ENCODE results near the gene ASXL1.

Gene ASXL1

GRCh38 chr20:32474717-32474966 lies 116.5 kb downstream of the ASXL1 start:
- H3K4me1 ChIP-seq (ENCODE audit: insufficient read depth, poor library complexity, severe bottlenecking), result peaks cover 24% of the 10 kb centered on the region
- H3K36me3 ChIP-seq (ENCODE audit: low read depth), result no peaks in the 10 kb centered on the region
- TF ChIP-seq, protein P1, sequence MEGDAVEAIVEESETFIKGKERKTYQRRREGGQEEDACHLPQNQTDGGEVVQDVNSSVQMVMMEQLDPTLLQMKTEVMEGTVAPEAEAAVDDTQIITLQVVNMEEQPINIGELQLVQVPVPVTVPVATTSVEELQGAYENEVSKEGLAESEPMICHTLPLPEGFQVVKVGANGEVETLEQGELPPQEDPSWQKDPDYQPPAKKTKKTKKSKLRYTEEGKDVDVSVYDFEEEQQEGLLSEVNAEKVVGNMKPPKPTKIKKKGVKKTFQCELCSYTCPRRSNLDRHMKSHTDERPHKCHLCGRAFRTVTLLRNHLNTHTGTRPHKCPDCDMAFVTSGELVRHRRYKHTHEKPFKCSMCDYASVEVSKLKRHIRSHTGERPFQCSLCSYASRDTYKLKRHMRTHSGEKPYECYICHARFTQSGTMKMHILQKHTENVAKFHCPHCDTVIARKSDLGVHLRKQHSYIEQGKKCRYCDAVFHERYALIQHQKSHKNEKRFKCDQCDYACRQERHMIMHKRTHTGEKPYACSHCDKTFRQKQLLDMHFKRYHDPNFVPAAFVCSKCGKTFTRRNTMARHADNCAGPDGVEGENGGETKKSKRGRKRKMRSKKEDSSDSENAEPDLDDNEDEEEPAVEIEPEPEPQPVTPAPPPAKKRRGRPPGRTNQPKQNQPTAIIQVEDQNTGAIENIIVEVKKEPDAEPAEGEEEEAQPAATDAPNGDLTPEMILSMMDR (IDR thresholded peaks at IDR 0.05; ENCODE audit: poor library complexity, severe bottlenecking), result no peak
- H3K27ac ChIP-seq (ENCODE audit: poor library complexity, severe bottlenecking), result peak overlapping the region; percentile 48
- no peak for ATAC-seq (ENCODE audit: low read depth)
- DNase-seq (ENCODE audit: low spot score), result no peak
- H3K27me3 ChIP-seq (ENCODE audit: insufficient read depth, poor library complexity, severe bottlenecking), result no peaks in the 10 kb centered on the region
- H3K4me3 ChIP-seq (ENCODE audit: severe bottlenecking), result no peak overlapping the region
- H3K9me3 ChIP-seq (ENCODE audit: severe bottlenecking), result no peaks in the 10 kb centered on the region

DNA sequence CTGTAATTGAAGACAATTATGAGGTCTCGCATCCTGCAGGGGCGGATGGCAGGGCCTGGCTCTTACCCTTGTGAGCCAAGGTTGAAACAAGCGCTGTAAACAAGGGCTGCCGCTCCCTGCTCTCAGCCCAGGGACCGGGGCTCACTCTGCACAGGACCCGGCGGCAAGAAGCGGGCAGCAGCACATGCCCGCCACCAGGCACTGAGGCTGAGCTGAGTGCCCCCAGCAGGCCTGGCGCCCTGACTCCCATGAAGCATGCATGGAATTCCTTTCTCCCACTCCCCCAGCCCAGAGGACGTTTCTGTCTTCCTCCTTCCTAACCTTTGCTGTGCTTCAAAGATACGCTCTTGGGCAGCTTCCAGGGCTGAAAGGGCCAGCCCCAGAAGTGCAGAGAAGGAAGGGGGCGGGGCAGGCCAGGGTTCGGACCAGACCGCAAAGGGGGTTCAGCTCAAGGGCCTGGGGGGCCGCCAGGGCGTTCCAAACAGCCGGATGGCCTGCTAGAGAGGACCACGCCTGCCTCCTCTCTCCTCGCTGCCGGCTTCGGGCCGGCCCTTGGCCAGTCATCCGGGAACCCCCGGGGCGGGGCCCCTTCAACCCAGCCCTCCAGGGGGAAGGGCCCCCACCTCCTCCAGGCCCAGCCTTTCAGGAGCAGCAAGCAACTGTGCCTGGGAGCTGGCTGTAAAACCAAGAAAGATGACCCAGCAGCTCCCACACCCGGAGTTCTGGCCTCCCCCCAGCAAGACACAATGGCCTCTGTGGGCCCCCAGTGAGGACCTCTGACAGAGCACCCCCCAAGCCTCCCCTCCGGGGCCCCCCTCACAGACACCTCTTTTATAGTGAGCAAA lies 117.1 kb downstream of the ASXL1 start:
- H3K4me3 ChIP-seq (ENCODE audit: severe bottlenecking), result peak overlapping the region; percentile 1
- H3K36me3 ChIP-seq (ENCODE audit: low read depth), result no peaks in the 10 kb centered on the region
- peaks cover 23% of the 10 kb centered on the region for H3K4me1 ChIP-seq (ENCODE audit: insufficient read depth, poor library complexity, severe bottlenecking)
- peak; percentile 96 for ATAC-seq (ENCODE audit: low read depth)
- H3K27ac ChIP-seq (ENCODE audit: poor library complexity, severe bottlenecking), result peak overlapping the region; percentile 48
- peak; percentile 99 for DNase-seq (ENCODE audit: low spot score)
- H3K27me3 ChIP-seq (ENCODE audit: insufficient read depth, poor library complexity, severe bottlenecking), result no peaks in the 10 kb centered on the region
- TF ChIP-seq, protein P1 (IDR thresholded peaks at IDR 0.05; ENCODE audit: poor library complexity, severe bottlenecking), result peak; percentile 12
- no peaks in the 10 kb centered on the region for H3K9me3 ChIP-seq (ENCODE audit: severe bottlenecking)

DNA sequence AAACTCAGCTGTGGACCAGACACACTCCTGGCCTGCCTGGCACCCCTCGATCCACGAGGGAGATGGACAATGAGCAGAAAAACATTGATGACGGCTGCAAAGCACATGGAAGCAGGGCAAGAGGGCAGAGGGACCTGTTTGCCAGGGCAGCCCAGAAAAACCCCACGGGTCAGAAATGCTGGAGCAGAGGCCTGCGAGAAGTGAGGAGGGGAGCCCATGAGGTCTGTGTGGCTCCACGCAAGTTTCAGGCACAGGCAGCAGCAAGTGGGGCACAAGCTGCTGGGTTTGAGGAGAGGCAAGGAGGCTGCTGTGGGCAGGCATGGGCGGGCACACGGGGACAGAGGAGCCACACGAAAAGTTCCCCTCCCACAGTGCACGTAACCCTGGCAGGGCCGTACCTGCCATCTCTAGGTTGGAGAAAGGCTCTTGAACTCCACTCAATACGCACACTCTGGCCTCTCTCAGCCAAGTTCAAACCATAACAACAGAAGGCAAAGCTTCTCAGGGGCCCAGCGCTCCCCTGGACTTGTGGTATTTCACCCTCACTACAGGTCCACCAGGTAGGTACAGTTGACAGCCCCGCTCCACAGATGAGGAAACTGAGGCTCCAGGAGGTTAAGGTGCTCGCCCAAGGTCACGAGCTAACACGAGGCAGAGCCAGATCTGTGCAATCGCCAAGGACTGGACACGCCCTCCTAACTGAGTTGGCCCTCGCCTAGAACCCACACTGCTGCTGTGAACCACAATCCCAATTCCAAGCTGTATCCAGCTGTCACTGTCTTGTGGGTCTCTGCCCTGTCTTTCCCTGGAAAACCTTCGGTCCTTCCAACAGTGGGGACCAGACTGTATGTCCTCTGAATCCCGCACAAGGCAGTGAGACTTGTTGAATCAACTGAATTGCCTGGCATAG lies 118.8 kb downstream of the ASXL1 start:
- Histone ChIP-seq H3K36me3 (ENCODE audit: low read depth) (no peaks in the 10 kb centered on the region), H3K9me3 (ENCODE audit: severe bottlenecking) (no peaks in the 10 kb centered on the region), H3K27me3 (ENCODE audit: insufficient read depth, poor library complexity, severe bottlenecking) (no peaks in the 10 kb centered on the region), H3K4me1 (ENCODE audit: insufficient read depth, poor library complexity, severe bottlenecking) (peaks cover 17% of the 10 kb centered on the region), H3K4me3 (ENCODE audit: severe bottlenecking) (no peak overlapping the region), H3K27ac (ENCODE audit: poor library complexity, severe bottlenecking) (no peak overlapping the region)
- TF ChIP-seq, protein P1 (IDR thresholded peaks at IDR 0.05; ENCODE audit: poor library complexity, severe bottlenecking), result no peak
- ATAC-seq (ENCODE audit: low read depth) (no peak), DNase-seq (ENCODE audit: low spot score) (peak; percentile 76)

DNA sequence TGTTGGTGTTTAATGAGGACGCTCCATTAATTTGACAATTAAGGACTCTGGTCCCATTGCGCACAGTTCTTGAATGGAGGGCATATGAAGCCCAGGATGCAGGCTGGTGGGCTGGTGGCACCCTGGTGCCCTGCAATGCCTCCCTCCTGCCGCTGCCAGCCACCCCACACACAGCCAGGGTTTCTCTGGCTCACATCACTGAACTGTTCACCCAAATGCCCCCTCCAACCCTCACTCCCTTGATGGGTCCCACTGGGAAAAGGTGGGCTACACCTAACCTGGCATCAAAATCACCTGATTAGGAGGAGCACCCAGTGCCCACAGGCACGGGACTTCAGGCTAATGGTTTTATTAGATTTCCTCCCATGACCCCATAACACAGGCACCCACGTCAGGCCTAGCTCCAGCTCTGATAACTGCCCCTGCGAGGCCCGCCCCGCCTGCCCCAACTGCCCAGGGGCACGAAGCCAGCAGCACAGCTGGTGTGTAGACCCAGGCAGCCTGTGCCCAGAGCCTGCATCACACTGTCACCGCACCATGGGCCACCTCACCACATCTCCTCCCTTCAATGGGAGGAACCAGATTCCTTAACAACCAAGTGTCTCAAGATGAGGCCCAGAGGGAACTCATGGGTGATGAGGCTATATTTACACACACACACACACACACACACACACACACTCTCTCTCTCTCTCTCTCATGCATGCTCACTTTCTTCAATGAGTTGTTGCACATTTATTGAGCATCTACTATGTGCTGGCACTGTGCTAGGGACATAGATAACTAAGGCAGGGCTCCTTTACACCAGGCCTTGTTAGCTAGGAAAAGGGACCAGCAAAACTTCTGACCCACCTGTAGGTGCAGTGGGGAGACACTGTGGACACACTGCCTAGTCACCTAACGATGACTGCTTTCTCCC lies 119.7 kb downstream of the ASXL1 start:
- Histone ChIP-seq H3K9me3 (ENCODE audit: severe bottlenecking) (no peaks in the 10 kb centered on the region), H3K4me1 (ENCODE audit: insufficient read depth, poor library complexity, severe bottlenecking) (peaks cover 17% of the 10 kb centered on the region), H3K27me3 (ENCODE audit: insufficient read depth, poor library complexity, severe bottlenecking) (no peaks in the 10 kb centered on the region), H3K36me3 (ENCODE audit: low read depth) (no peaks in the 10 kb centered on the region), H3K4me3 (ENCODE audit: severe bottlenecking) (no peak overlapping the region), H3K27ac (ENCODE audit: poor library complexity, severe bottlenecking) (no peak overlapping the region)
- ATAC-seq (ENCODE audit: low read depth) (no peak), DNase-seq (ENCODE audit: low spot score) (peak; percentile 78)
- TF ChIP-seq, protein P1 (IDR thresholded peaks at IDR 0.05; ENCODE audit: poor library complexity, severe bottlenecking), result no peak

Data from RWPE2 (cell line).